DND-41 (cell line): ENCODE measurements around the gene SUPT20HL1.
"Not testable (repeated sequence)": the region's sequence is repeated elsewhere in the genome, so short reads cannot be mapped to it uniquely, and the experiment has no call there.

Source experiments
- ATAC-seq: fragments of 200-7000 bp; cut with Tn5 transposase; 3 replicates; pipeline ENCODE4 v1.9.1; 2021; ENCODE audit warnings: low read depth; ENCODE audit not compliant: insufficient read depth
- DNase-seq: peaks from one replicate; pipeline ENCODE4 v3.0.0-alpha.2; 2020
- H2AFZ ChIP-seq: 2 replicates; pipeline ENCODE4 v1.6.0; 2012; ENCODE audit warnings: low read depth, low read length
- H3K27ac ChIP-seq: 2 replicates; pipeline ENCODE4 v1.5.1; 2012; ENCODE audit warnings: low read length, inconsistent platforms
- H3K27me3 ChIP-seq: fragments of 200-600 bp; sonication (generic); 2 replicates; pipeline ENCODE4 v1.6.0; 2012; ENCODE audit warnings: low read length, mild to moderate bottlenecking, inconsistent platforms; ENCODE audit not compliant: insufficient read depth, poor library complexity
- H3K36me3 ChIP-seq: 2 replicates; pipeline ENCODE4 v1.5.1; 2012; ENCODE audit warnings: low read length, inconsistent platforms; ENCODE audit not compliant: insufficient read depth
- H3K4me1 ChIP-seq: 2 replicates; pipeline ENCODE4 v1.5.1; 2012; ENCODE audit warnings: mild to moderate bottlenecking, low read length; ENCODE audit not compliant: insufficient read depth
- H3K4me2 ChIP-seq: 2 replicates; pipeline ENCODE4 v1.6.0; 2012; ENCODE audit warnings: mild to moderate bottlenecking, moderate library complexity, low read length, inconsistent platforms; ENCODE audit not compliant: insufficient read depth
- H3K4me3 ChIP-seq, 2 experiments: fragments of 200-600 bp in 1 of 2; shearing (Covaris generic) in 1 of 2; 2 replicates each; pipeline ENCODE4 v1.5.1; 2012 to 2016; ENCODE audit warnings: inconsistent platforms in 2 of 2, low read length in 2 of 2, mild to moderate bottlenecking in 2 of 2, low read depth in 1 of 2, moderate library complexity in 1 of 2
- H3K79me2 ChIP-seq: 2 replicates; pipeline ENCODE4 v1.6.0; 2012; ENCODE audit warnings: low read length, inconsistent platforms; ENCODE audit not compliant: insufficient read depth
- H3K9ac ChIP-seq: 2 replicates; pipeline ENCODE4 v1.6.0; 2012; ENCODE audit warnings: low read depth, mild to moderate bottlenecking, inconsistent platforms, low read length, moderate library complexity
- H3K9me3 ChIP-seq: 2 replicates; pipeline ENCODE4 v1.5.1; 2012; ENCODE audit warnings: low read length, moderate library complexity, mild to moderate bottlenecking, inconsistent platforms; ENCODE audit not compliant: insufficient read depth, severe bottlenecking
- H4K20me1 ChIP-seq: 2 replicates; pipeline ENCODE4 v1.6.0; 2012; ENCODE audit warnings: low read length; ENCODE audit not compliant: insufficient read depth
- EZH2 ChIP-seq: IDR thresholded peaks from 3 replicates; pipeline ENCODE4 v1.6.1; 2012; ENCODE audit warnings: borderline replicate concordance, low read depth, mild to moderate bottlenecking, moderate library complexity, low read length, inconsistent platforms; ENCODE audit not compliant: severe bottlenecking
- TF ChIP-seq, protein P1 (sequence below): IDR thresholded peaks from 2 replicates; pipeline ENCODE4 v1.5.1; 2012; ENCODE audit warnings: borderline replicate concordance, low read length, moderate library complexity, mild to moderate bottlenecking; ENCODE audit not compliant: poor library complexity, severe bottlenecking; ENCODE audit errors: extremely low read depth

SUPT20HL1 gene

DNA sequence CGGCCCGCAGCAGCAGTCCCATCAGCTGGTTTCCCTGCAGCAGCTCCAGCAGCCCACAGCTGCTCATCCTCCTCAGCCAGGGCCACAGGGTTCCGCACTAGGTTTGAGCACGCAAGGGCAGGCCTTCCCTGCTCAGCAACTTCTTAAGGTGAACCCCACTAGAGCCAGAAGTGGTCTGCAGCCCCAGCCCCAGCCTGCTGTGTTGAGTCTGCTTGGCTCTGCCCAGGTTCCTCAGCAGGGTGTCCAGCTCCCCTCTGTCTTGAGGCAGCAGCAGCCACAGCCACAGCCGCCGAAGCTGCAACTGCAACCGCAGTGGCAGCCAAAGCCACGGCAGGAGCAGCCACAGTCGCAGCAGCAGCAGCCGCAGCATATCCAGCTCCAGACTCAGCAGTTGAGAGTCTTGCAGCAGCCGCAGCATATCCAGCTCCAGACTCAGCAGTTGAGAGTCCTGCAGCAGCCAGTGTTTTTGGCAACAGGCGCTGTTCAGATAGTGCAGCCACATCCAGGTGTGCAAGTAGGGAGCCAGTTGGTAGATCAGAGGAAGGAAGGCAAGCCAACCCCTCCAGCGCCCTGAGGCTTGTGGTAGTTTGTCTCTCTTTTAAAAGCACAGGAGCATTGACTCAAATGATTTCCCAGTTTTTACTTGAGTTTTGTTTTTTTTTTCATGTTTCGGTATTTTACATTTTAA lies 4.6 kb downstream of the SUPT20HL1 start:
- no peak overlapping the region for H3K9ac ChIP-seq
- no peaks in the 10 kb centered on the region for H3K9me3 ChIP-seq
- peak; percentile 54; the same call in 2 of the 3 replicates for ATAC-seq
- no peak overlapping the region for H3K4me2 ChIP-seq
- H3K27ac ChIP-seq, result no peak overlapping the region
- no peaks in the 10 kb centered on the region for H3K4me1 ChIP-seq
- TF ChIP-seq, protein P1, sequence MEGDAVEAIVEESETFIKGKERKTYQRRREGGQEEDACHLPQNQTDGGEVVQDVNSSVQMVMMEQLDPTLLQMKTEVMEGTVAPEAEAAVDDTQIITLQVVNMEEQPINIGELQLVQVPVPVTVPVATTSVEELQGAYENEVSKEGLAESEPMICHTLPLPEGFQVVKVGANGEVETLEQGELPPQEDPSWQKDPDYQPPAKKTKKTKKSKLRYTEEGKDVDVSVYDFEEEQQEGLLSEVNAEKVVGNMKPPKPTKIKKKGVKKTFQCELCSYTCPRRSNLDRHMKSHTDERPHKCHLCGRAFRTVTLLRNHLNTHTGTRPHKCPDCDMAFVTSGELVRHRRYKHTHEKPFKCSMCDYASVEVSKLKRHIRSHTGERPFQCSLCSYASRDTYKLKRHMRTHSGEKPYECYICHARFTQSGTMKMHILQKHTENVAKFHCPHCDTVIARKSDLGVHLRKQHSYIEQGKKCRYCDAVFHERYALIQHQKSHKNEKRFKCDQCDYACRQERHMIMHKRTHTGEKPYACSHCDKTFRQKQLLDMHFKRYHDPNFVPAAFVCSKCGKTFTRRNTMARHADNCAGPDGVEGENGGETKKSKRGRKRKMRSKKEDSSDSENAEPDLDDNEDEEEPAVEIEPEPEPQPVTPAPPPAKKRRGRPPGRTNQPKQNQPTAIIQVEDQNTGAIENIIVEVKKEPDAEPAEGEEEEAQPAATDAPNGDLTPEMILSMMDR, result no peak
- TF ChIP-seq EZH2, result no peak
- H3K36me3 ChIP-seq, result no peaks in the 10 kb centered on the region
- no peak overlapping the region for H2AFZ ChIP-seq
- peak; percentile 7 for DNase-seq
- H4K20me1 ChIP-seq, result no peaks in the 10 kb centered on the region
- H3K27me3 ChIP-seq, result no peaks in the 10 kb centered on the region
- no peak overlapping the region for H3K4me3 ChIP-seq
- H3K79me2 ChIP-seq, result no peaks in the 10 kb centered on the region

DNA sequence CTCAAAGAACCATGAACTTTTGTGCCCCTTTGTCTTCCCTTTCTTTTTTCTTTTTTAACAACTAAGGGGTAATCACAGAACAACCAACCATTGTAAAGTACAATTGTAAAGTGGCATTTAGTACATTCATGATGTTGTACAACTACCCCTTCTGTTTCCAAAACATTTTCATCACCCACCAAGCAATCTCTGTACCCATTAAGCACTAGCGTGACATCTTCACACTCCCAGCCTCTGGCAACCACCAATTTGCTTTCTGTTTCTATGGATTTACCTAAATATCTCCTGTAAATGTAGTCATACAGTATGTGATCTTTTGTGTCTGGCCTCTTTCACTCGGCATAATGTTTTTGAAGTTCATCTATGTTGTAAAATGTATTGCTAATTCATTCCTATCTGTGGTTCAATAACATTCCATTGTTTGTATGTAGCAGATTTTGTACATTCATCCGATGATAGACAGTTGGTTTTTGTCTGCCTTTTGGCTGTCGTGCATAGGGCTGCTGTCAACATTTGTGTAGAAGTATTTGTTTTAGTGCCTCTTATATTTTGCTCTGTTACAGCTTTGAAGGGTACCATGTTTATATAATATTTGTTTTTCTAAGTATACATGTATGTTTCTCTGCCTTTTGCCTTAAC lies 6.4 kb downstream of the SUPT20HL1 start:
- not testable (repeated sequence) for H3K4me2 ChIP-seq, H4K20me1 ChIP-seq, H3K27ac ChIP-seq, H3K4me1 ChIP-seq, H2AFZ ChIP-seq, DNase-seq, H3K9me3 ChIP-seq, H3K4me3 ChIP-seq, ATAC-seq, H3K79me2 ChIP-seq, H3K9ac ChIP-seq, H3K36me3 ChIP-seq, H3K27me3 ChIP-seq

DNA sequence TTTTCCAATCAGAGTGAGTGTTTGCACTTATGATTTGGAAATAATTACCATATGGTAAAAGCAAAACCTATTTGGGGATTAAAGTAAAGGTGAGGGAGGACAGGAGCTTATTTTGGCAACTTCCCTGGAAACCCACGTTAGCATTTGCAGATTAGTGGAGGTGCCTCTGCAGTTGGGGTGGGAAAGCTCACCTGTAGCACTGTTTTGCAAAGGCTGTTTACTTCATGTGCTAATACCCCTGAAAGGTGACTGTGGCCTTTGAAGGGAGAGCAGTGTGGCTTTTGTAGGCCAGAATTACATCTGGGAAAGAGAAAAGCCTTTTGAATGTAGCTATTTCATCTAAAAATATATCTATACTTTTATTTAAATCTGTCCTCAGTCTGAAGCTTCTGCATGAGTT lies 9.4 kb downstream of the SUPT20HL1 start:
- no peaks in the 10 kb centered on the region for H3K36me3 ChIP-seq
- no peaks in the 10 kb centered on the region for H3K9me3 ChIP-seq
- H3K27ac ChIP-seq, result no peak overlapping the region
- H2AFZ ChIP-seq, result no peak overlapping the region
- H3K79me2 ChIP-seq, result no peaks in the 10 kb centered on the region
- no peak for DNase-seq
- no peak overlapping the region for H3K4me2 ChIP-seq
- no peak for TF ChIP-seq EZH2
- TF ChIP-seq, protein P1, result no peak
- no peaks in the 10 kb centered on the region for H3K4me1 ChIP-seq
- ATAC-seq, result no peak
- no peaks in the 10 kb centered on the region for H3K27me3 ChIP-seq
- no peak overlapping the region for H3K4me3 ChIP-seq
- H4K20me1 ChIP-seq, result no peaks in the 10 kb centered on the region
- no peak overlapping the region for H3K9ac ChIP-seq

DNA sequence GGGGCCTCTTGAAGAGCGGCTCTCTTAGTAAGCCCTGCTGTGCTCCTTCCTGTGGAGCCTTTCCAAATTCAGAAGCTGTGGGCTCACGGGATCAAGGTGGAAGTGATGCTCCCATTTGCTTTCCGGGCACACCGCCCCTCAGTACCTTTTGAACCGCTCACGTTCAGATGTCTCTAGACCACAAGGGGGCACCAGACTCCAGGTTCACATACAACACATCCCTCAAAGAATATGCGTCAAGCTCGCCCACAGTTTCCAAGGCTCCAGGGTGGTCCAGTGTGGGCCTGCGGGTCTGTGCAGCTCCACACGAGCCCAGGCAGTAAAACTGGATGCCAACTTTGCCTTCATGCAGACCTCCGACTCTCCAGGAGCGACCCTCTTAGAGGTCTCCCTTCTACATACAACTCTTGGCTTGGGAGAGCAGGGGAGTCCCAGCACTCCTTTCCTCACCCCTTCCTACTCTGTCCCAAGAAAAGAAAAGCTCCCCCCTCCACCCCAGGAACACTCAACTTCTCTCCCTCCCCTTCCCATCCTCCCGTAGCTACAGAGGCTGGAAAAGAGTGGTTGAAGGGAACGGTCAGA lies 11.0 kb downstream of the SUPT20HL1 start:
- Histone ChIP-seq H3K9me3 (no peaks in the 10 kb centered on the region), H3K79me2 (no peaks in the 10 kb centered on the region), H3K9ac (no peak overlapping the region), H3K4me1 (no peaks in the 10 kb centered on the region), H3K4me3 (no peak overlapping the region), H3K27me3 (no peaks in the 10 kb centered on the region), H2AFZ (peak overlapping the region; percentile 55), H3K27ac (no peak overlapping the region), H4K20me1 (no peaks in the 10 kb centered on the region), H3K4me2 (no peak overlapping the region), H3K36me3 (no peaks in the 10 kb centered on the region)
- TF ChIP-seq, protein P1, result peak; percentile 75
- TF ChIP-seq EZH2, result no peak
- peak; percentile 97 for ATAC-seq
- peak; percentile 65 for DNase-seq
